ENCODE data around the gene HIBADH.

HIBADH gene

GRCh38 chr7:27697861-27698430 lies 35.3 kb upstream of the HIBADH start:
- no peaks in the 10 kb centered on the region for H3K36me3 ChIP-seq (ENCODE audit: control insufficient read depth in 5 of 5, insufficient read depth in 5 of 5, low read length in 5 of 5)
- H3K27me3 ChIP-seq (ENCODE audit: control insufficient read depth in 5 of 5, insufficient read depth in 4 of 5, low read length in 5 of 5), result no peaks in the 10 kb centered on the region
- H3K9ac ChIP-seq (ENCODE audit: low read length in 5 of 5), result no peak overlapping the region
- no peak overlapping the region for H3K27ac ChIP-seq (ENCODE audit: low read depth, low read length)
- H3K9me3 ChIP-seq (ENCODE audit: control insufficient read depth in 5 of 5, low read length in 5 of 5), result no peaks in the 10 kb centered on the region
- peaks cover 0 to 6% (median 4%) of the 10 kb centered on the region in 5 donors for H3K4me1 ChIP-seq (ENCODE audit: control insufficient read depth in 5 of 5, insufficient read depth in 5 of 5, low read length in 5 of 5)
- H3K4me3 ChIP-seq (ENCODE audit: low read depth in 1 of 5, low read length in 5 of 5), result no peak overlapping the region

DNA sequence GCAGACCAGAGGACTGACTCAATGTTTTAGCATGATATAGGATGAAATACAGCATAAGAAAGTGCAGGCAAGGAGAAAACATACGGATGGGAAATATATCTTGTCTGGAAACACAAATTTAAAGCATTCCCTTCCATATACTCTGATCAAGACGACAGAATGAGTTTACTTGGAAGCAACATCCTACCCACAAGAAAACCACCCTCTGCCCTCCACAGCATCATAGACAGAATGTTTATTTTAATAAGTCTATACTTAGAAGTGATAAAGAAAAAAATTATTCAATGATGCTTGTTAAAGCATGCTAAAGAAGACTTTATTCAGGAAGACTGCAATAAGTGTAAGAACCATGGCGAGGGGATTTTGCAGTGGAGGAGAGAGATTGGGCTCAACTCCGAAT lies 32.4 kb upstream of the HIBADH start:
- H3K27me3 ChIP-seq (ENCODE audit: control insufficient read depth in 5 of 5, insufficient read depth in 4 of 5, low read length in 5 of 5), result no peaks in the 10 kb centered on the region
- H3K4me1 ChIP-seq (ENCODE audit: control insufficient read depth in 5 of 5, insufficient read depth in 5 of 5, low read length in 5 of 5), result peaks cover 0 to 6% (median 4%) of the 10 kb centered on the region in 5 donors
- H3K9ac ChIP-seq (ENCODE audit: low read length in 5 of 5), result no peak overlapping the region
- no peak overlapping the region for H3K27ac ChIP-seq (ENCODE audit: low read depth, low read length)
- no peak overlapping the region for H3K4me3 ChIP-seq (ENCODE audit: low read depth in 1 of 5, low read length in 5 of 5)
- H3K36me3 ChIP-seq (ENCODE audit: control insufficient read depth in 5 of 5, insufficient read depth in 5 of 5, low read length in 5 of 5), result no peaks in the 10 kb centered on the region
- no peaks in the 10 kb centered on the region for H3K9me3 ChIP-seq (ENCODE audit: control insufficient read depth in 5 of 5, low read length in 5 of 5)

- no peak overlapping the region for H3K9ac ChIP-seq (ENCODE audit: low read length in 5 of 5)
- H3K27ac ChIP-seq (ENCODE audit: low read depth, low read length), result no peak overlapping the region
Observed at GRCh38 chr7:27693794-27694193, 31.1 kb upstream of the HIBADH start.

DNA sequence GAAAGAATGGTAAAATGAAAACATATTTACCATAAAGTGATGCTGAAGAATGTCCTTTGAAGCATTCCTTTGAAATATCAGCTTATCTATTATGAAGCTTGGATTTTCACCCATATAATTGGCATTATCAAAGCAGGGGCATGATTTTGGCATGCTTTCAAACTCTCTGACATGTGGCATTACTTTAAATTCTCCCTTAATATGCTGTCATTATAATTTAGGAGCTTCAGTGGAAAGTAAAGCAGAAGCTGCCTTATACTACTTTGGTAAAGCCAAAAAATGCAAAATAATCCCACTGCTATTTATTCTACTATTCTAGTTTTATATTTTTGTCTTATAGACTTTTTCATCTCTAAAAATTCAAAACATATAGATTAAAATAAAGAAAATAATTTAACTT lies 28.0 kb upstream of the HIBADH start:
- H3K27ac ChIP-seq (ENCODE audit: low read depth, low read length), result no peak overlapping the region
- no peak overlapping the region for H3K9ac ChIP-seq (ENCODE audit: low read length in 5 of 5)
- H3K4me3 ChIP-seq (ENCODE audit: low read depth in 1 of 5, low read length in 5 of 5), result no peak overlapping the region
- peaks cover 0 to 4% (median 2%) of the 10 kb centered on the region in 5 donors for H3K4me1 ChIP-seq (ENCODE audit: control insufficient read depth in 5 of 5, insufficient read depth in 5 of 5, low read length in 5 of 5)
- H3K36me3 ChIP-seq (ENCODE audit: control insufficient read depth in 5 of 5, insufficient read depth in 5 of 5, low read length in 5 of 5), result no peaks in the 10 kb centered on the region
- no peaks in the 10 kb centered on the region for H3K27me3 ChIP-seq (ENCODE audit: control insufficient read depth in 5 of 5, insufficient read depth in 4 of 5, low read length in 5 of 5)
- H3K9me3 ChIP-seq (ENCODE audit: control insufficient read depth in 5 of 5, low read length in 5 of 5), result peaks cover 0 to 3% (median 0%) of the 10 kb centered on the region in 5 donors

More at GRCh38 chr7:27693794-27694193, 31.1 kb upstream of the HIBADH start:
- H3K27me3 ChIP-seq (ENCODE audit: control insufficient read depth in 5 of 5, insufficient read depth in 4 of 5, low read length in 5 of 5), result no peaks in the 10 kb centered on the region
- peaks cover 0 to 5% (median 4%) of the 10 kb centered on the region in 5 donors for H3K4me1 ChIP-seq (ENCODE audit: control insufficient read depth in 5 of 5, insufficient read depth in 5 of 5, low read length in 5 of 5)
- no peaks in the 10 kb centered on the region for H3K36me3 ChIP-seq (ENCODE audit: control insufficient read depth in 5 of 5, insufficient read depth in 5 of 5, low read length in 5 of 5)
- no peak overlapping the region for H3K4me3 ChIP-seq (ENCODE audit: low read depth in 1 of 5, low read length in 5 of 5)
- no peaks in the 10 kb centered on the region for H3K9me3 ChIP-seq (ENCODE audit: control insufficient read depth in 5 of 5, low read length in 5 of 5)

DNA sequence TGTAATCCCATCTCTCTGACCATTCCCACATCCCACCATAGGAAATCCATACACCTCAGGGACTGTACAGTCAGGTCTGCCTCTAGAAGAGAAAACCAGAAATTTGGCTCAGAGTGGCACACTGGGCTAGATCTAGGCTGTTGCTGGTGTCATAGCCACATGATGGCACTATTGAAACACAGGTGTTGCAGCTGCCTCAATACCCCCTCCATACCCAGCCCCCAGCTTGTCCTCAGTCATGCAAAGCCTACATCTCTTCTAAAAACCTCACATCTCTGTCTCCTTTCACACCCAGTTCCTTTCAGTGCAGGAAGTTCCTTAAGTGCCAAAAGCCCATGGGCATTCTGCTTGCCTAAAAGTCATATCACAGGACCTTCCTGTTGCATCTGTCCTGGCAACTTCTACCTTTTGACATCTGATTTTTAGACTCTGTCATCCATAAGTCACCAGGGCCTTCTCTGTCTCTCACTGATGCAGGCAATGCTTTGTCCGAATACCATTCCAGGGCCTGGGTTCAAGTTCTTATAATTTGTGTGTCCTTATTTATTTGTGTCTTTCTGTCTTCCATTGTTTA lies 27.0 kb upstream of the HIBADH start:
- peaks cover 0 to 3% (median 0%) of the 10 kb centered on the region in 5 donors for H3K9me3 ChIP-seq (ENCODE audit: control insufficient read depth in 5 of 5, low read length in 5 of 5)
- no peaks in the 10 kb centered on the region for H3K36me3 ChIP-seq (ENCODE audit: control insufficient read depth in 5 of 5, insufficient read depth in 5 of 5, low read length in 5 of 5)
- H3K27ac ChIP-seq (ENCODE audit: low read depth, low read length), result no peak overlapping the region
- H3K27me3 ChIP-seq (ENCODE audit: control insufficient read depth in 5 of 5, insufficient read depth in 4 of 5, low read length in 5 of 5), result no peaks in the 10 kb centered on the region
- peaks cover 0 to 4% (median 2%) of the 10 kb centered on the region in 5 donors for H3K4me1 ChIP-seq (ENCODE audit: control insufficient read depth in 5 of 5, insufficient read depth in 5 of 5, low read length in 5 of 5)
- no peak overlapping the region for H3K9ac ChIP-seq (ENCODE audit: low read length in 5 of 5)
- no peak overlapping the region for H3K4me3 ChIP-seq (ENCODE audit: low read depth in 1 of 5, low read length in 5 of 5)

GRCh38 chr7:27689150-27689549 lies 26.5 kb upstream of the HIBADH start:
- Histone ChIP-seq H3K27ac (ENCODE audit: low read depth, low read length) (no peak overlapping the region), H3K4me3 (ENCODE audit: low read depth in 1 of 5, low read length in 5 of 5) (no peak overlapping the region), H3K4me1 (ENCODE audit: control insufficient read depth in 5 of 5, insufficient read depth in 5 of 5, low read length in 5 of 5) (peaks cover 0 to 4% (median 2%) of the 10 kb centered on the region in 5 donors), H3K9me3 (ENCODE audit: control insufficient read depth in 5 of 5, low read length in 5 of 5) (peaks cover 0 to 3% (median 0%) of the 10 kb centered on the region in 5 donors), H3K36me3 (ENCODE audit: control insufficient read depth in 5 of 5, insufficient read depth in 5 of 5, low read length in 5 of 5) (no peaks in the 10 kb centered on the region), H3K9ac (ENCODE audit: low read length in 5 of 5) (no peak overlapping the region), H3K27me3 (ENCODE audit: control insufficient read depth in 5 of 5, insufficient read depth in 4 of 5, low read length in 5 of 5) (no peaks in the 10 kb centered on the region)

DNA sequence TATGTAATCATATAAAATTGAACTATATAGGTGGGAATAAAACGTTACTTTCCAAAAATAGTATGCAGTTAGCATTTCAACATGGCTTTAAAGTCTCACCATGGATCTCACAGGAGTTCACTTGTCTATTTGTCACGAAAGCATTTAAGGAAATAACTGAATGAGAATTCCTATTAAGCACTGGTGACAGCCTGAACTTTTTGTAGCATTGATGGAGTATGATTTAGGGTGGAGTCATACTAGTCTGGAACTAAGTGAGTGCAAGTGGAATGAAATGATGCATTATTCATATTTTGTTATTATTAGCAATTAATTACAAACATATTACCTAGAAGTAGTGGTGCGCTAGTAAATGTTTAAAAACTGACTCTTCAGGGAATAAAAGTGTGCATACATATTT lies 26.0 kb upstream of the HIBADH start:
- H3K4me3 ChIP-seq (ENCODE audit: low read depth in 1 of 5, low read length in 5 of 5), result no peak overlapping the region
- no peak overlapping the region for H3K9ac ChIP-seq (ENCODE audit: low read length in 5 of 5)
- peaks cover 0 to 3% (median 0%) of the 10 kb centered on the region in 5 donors for H3K9me3 ChIP-seq (ENCODE audit: control insufficient read depth in 5 of 5, low read length in 5 of 5)
- no peaks in the 10 kb centered on the region for H3K36me3 ChIP-seq (ENCODE audit: control insufficient read depth in 5 of 5, insufficient read depth in 5 of 5, low read length in 5 of 5)
- no peak overlapping the region for H3K27ac ChIP-seq (ENCODE audit: low read depth, low read length)
- H3K27me3 ChIP-seq (ENCODE audit: control insufficient read depth in 5 of 5, insufficient read depth in 4 of 5, low read length in 5 of 5), result no peaks in the 10 kb centered on the region
- H3K4me1 ChIP-seq (ENCODE audit: control insufficient read depth in 5 of 5, insufficient read depth in 5 of 5, low read length in 5 of 5), result peaks cover 0 to under 1% (median under 1%) of the 10 kb centered on the region in 5 donors

- Histone ChIP-seq H3K4me3 (ENCODE audit: low read depth in 1 of 5, low read length in 5 of 5) (no peak overlapping the region), H3K4me1 (ENCODE audit: control insufficient read depth in 5 of 5, insufficient read depth in 5 of 5, low read length in 5 of 5) (no peaks in the 10 kb centered on the region), H3K36me3 (ENCODE audit: control insufficient read depth in 5 of 5, insufficient read depth in 5 of 5, low read length in 5 of 5) (no peaks in the 10 kb centered on the region), H3K27ac (ENCODE audit: low read depth, low read length) (no peak overlapping the region), H3K27me3 (ENCODE audit: control insufficient read depth in 5 of 5, insufficient read depth in 4 of 5, low read length in 5 of 5) (no peaks in the 10 kb centered on the region), H3K9ac (ENCODE audit: low read length in 5 of 5) (no peak overlapping the region), H3K9me3 (ENCODE audit: control insufficient read depth in 5 of 5, low read length in 5 of 5) (peaks cover 0 to 3% (median 0%) of the 10 kb centered on the region in 5 donors)
Observed at GRCh38 chr7:27688056-27688455, 25.4 kb upstream of the HIBADH start.

DNA sequence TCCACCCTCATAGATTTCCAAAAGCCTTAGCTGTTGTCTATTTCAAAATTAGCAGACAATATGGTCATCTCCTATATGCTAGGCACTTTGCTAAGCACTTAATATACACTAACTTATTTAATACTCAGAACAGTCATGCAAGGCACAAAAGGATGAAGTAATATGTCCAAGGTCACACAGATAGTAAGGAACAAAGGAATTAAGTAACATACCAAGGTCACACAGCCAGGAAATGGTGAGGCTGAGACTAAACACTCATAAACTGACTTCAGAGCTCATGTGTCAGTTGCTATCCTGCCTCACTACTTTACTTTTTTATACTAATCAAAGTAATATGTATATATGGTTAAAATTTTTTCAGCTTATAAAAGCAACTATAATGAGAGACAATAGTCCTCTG lies 23.6 kb upstream of the HIBADH start:
- no peak overlapping the region for H3K9ac ChIP-seq (ENCODE audit: low read length in 5 of 5)
- H3K9me3 ChIP-seq (ENCODE audit: control insufficient read depth in 5 of 5, low read length in 5 of 5), result peaks cover 0 to 3% (median 0%) of the 10 kb centered on the region in 5 donors
- no peaks in the 10 kb centered on the region for H3K27me3 ChIP-seq (ENCODE audit: control insufficient read depth in 5 of 5, insufficient read depth in 4 of 5, low read length in 5 of 5)
- H3K27ac ChIP-seq (ENCODE audit: low read depth, low read length), result no peak overlapping the region
- no peaks in the 10 kb centered on the region for H3K36me3 ChIP-seq (ENCODE audit: control insufficient read depth in 5 of 5, insufficient read depth in 5 of 5, low read length in 5 of 5)
- H3K4me3 ChIP-seq (ENCODE audit: low read depth in 1 of 5, low read length in 5 of 5), result no peak overlapping the region
- H3K4me1 ChIP-seq (ENCODE audit: control insufficient read depth in 5 of 5, insufficient read depth in 5 of 5, low read length in 5 of 5), result no peaks in the 10 kb centered on the region

DNA sequence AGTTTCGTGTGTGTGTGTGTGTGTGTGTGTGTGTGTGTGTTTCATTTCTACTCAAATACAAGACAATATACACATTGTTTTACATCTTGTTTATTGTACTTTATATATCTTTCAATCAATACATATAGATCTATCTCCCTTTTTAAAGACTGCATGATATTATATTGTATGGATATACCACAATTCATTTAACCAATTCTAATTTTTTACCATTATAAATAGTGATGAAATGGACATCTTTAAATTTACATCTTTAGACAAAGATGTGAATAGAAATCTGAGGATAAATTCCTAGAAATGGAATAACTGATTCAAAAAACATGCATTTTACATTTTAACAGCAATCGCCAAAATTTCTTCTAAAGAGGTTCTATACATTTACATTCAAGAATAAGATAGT lies 23.2 kb upstream of the HIBADH start:
- no peak overlapping the region for H3K27ac ChIP-seq (ENCODE audit: low read depth, low read length)
- no peak overlapping the region for H3K9ac ChIP-seq (ENCODE audit: low read length in 5 of 5)
- peaks cover 0 to 3% (median 0%) of the 10 kb centered on the region in 5 donors for H3K9me3 ChIP-seq (ENCODE audit: control insufficient read depth in 5 of 5, low read length in 5 of 5)
- H3K4me1 ChIP-seq (ENCODE audit: control insufficient read depth in 5 of 5, insufficient read depth in 5 of 5, low read length in 5 of 5), result no peaks in the 10 kb centered on the region
- H3K4me3 ChIP-seq (ENCODE audit: low read depth in 1 of 5, low read length in 5 of 5), result no peak overlapping the region
- H3K27me3 ChIP-seq (ENCODE audit: control insufficient read depth in 5 of 5, insufficient read depth in 4 of 5, low read length in 5 of 5), result no peaks in the 10 kb centered on the region
- H3K36me3 ChIP-seq (ENCODE audit: control insufficient read depth in 5 of 5, insufficient read depth in 5 of 5, low read length in 5 of 5), result no peaks in the 10 kb centered on the region
